Stimulated activated CD8-positive, alpha-beta memory T cell treated with anti-CD3 and anti-CD28 coated beads, Interleukin-12 subunit alpha, Interleukin-12 subunit beta, amount 100 ng/mL, for 4 hours (primary cell): ENCODE data around the gene HSP90B1.

Experiments used
- DNase-seq: peaks from one replicate; pipeline ENCODE4 v3.0.0-alpha.2; 2020; ENCODE audit warnings: low read depth

Gene HSP90B1

GRCh38 chr12:103978384-103978982 is 48.3 kb downstream of the HSP90B1 start:
- no peak for DNase-seq

GRCh38 chr12:103986829-103987228 is 56.6 kb downstream of the HSP90B1 start:
- DNase-seq, result no peak

- no peak for DNase-seq
Observed at GRCh38 chr12:103994235-103994634, 64.0 kb downstream of the HSP90B1 start.

- DNase-seq, result no peak
Observed at GRCh38 chr12:103996595-103996994, 66.4 kb downstream of the HSP90B1 start.

- no peak for DNase-seq
Observed at GRCh38 chr12:103997286-103997900, 67.2 kb downstream of the HSP90B1 start.
